ENCODE data around the gene ITM2C. TPM values are rescaled to one million over a fixed set of nuclear protein-coding genes. Genes with fewer than 3 reads are reported as not detected.

The ITM2C gene
- total and polyA plus RNA-seq, 9 donors: 52.3 to 96.2 (median 67.8) TPM

- Histone ChIP-seq H3K4me3 (no peak overlapping the region), H3K27me3 (no peaks in the 10 kb centered on the region), H3K27ac (no peak overlapping the region), H3K9me3 (no peaks in the 10 kb centered on the region), H3K4me1 (ENCODE audit: insufficient read depth) (no peaks in the 10 kb centered on the region), H3K36me3 (no peaks in the 10 kb centered on the region)
- intact Hi-C loops (cut with DNase I): no loop called here
- no peak for DNase-seq
- WGBS, 3 donors: 76 to 84% (median 83%) methylated on average over 17 of the region's 17 CpGs
- no peak for TF ChIP-seq EP300 (IDR thresholded peaks at IDR 0.05)
- no peak for TF ChIP-seq POLR2A (IDR thresholded peaks at IDR 0.05)
- no peak for TF ChIP-seq CTCF (IDR thresholded peaks at IDR 0.05)
These were observed 6.8 kb downstream of the ITM2C start for GRCh38 chr2:230871361-230872150.

- Histone ChIP-seq H3K27me3 (no peaks in the 10 kb centered on the region), H3K27ac (no peak overlapping the region), H3K9me3 (no peaks in the 10 kb centered on the region), H3K4me3 (no peak overlapping the region), H3K36me3 (no peaks in the 10 kb centered on the region), H3K4me1 (ENCODE audit: insufficient read depth) (no peaks in the 10 kb centered on the region)
- TF ChIP-seq POLR2A (IDR thresholded peaks at IDR 0.05) (no peak), EP300 (IDR thresholded peaks at IDR 0.05) (no peak), CTCF (IDR thresholded peaks at IDR 0.05) (no peak)
- DNase-seq: no peak
- intact Hi-C loops (cut with DNase I): no loop called here
- 87 to 92% (median 88%) methylated on average over 14 of the region's 14 CpGs for WGBS, 3 donors
These were observed 7.6 kb downstream of the ITM2C start for GRCh38 chr2:230872151-230872967.

GRCh38 chr2:230872968-230873660, 8.4 kb downstream of the ITM2C start:
- Histone ChIP-seq H3K9me3 (no peaks in the 10 kb centered on the region), H3K4me1 (ENCODE audit: insufficient read depth) (no peaks in the 10 kb centered on the region), H3K4me3 (no peak overlapping the region), H3K27ac (no peak overlapping the region), H3K27me3 (no peaks in the 10 kb centered on the region), H3K36me3 (no peaks in the 10 kb centered on the region)
- intact Hi-C loops (cut with DNase I): no loop called here
- WGBS, 3 donors: 88 to 90% (median 90%) methylated on average over 21 of the region's 21 CpGs
- no peak for DNase-seq
- TF ChIP-seq CTCF (IDR thresholded peaks at IDR 0.05) (no peak), POLR2A (IDR thresholded peaks at IDR 0.05) (no peak), EP300 (IDR thresholded peaks at IDR 0.05) (no peak)

- no peak for DNase-seq
- 82 to 85% (median 83%) methylated on average over 13 of the region's 13 CpGs for WGBS, 3 donors
- no peak for TF ChIP-seq POLR2A (IDR thresholded peaks at IDR 0.05)
- TF ChIP-seq CTCF (IDR thresholded peaks at IDR 0.05): no peak
- no peak for TF ChIP-seq EP300 (IDR thresholded peaks at IDR 0.05)
- Histone ChIP-seq H3K9me3 (no peaks in the 10 kb centered on the region), H3K4me3 (no peak overlapping the region), H3K4me1 (ENCODE audit: insufficient read depth) (peaks cover 1% of the 10 kb centered on the region), H3K27me3 (no peaks in the 10 kb centered on the region), H3K36me3 (no peaks in the 10 kb centered on the region), H3K27ac (no peak overlapping the region)
- intact Hi-C loops (cut with DNase I): no loop called here
These were observed 9.1 kb downstream of the ITM2C start for GRCh38 chr2:230873661-230874401.

Data from ovary (tissue), 9 donors.